SK-N-MC (cell line): ENCODE data around the gene GPER1.
A peak's percentile ranks its signal among the peaks of the same experiment; 100 is the strongest.

ENCODE experiments used
- EZH2 ChIP-seq: fragments of 200-600 bp; sonication (generic); IDR thresholded peaks from one replicate; pipeline ENCODE4 v1.6.1; 2017; ENCODE audit warnings: antibody characterized with exemption
- POLR2AphosphoS5 ChIP-seq: IDR thresholded peaks from 2 replicates; pipeline ENCODE4 v1.6.1; 2012; ENCODE audit warnings: mild to moderate bottlenecking, low read depth, low read length, borderline replicate concordance

- TF ChIP-seq EZH2 = no peak
- 0 out of 2 replicates have a peak, but pooled peaks have one; percentile 25 for TF ChIP-seq POLR2AphosphoS5
Observed at GRCh38 chr7:1054861-1055450, 33.0 kb upstream of the GPER1 start.
